HEK293 (cell line): ENCODE data around the gene C1QL2.

Experiments
- CTCF ChIA-PET: fragments of 350-600 bp; formaldehyde crosslinking; extraction: SDS; loops from one replicate; lab custom pipeline; 2021; ENCODE audit warnings: antibody characterized with exemption; lab: Yijun Ruan, JAX
- POLR2A ChIA-PET: fragments of 300-600 bp; formaldehyde crosslinking; extraction: SDS; loops from one replicate; lab custom pipeline; 2020; ENCODE audit warnings: antibody characterized with exemption, inconsistent platforms; lab: Yijun Ruan, JAX
- H3K27ac ChIP-seq: fragments of 200-500 bp; sonication (Bioruptor generic); 2 replicates; pipeline ENCODE4 v1.5.1; 2014; ENCODE audit warnings: low read depth, low read length, control low read depth, inconsistent platforms; ENCODE audit errors: extremely low read depth
- H3K36me3 ChIP-seq, 2 experiments: fragments of 200-500 bp in 1 of 2; sonication (Bioruptor generic) in 1 of 2; 1 replicate in 1 of 2; 2 replicates in 1 of 2; pipeline ENCODE4 v1.5.1; 2014 to 2017; ENCODE audit warnings: inconsistent platforms in 2 of 2, low read length in 2 of 2; ENCODE audit not compliant: control insufficient read depth in 2 of 2, insufficient read depth in 1 of 2
- H3K4me1 ChIP-seq: fragments of 200-500 bp; sonication (Bioruptor generic); 2 replicates; pipeline ENCODE4 v1.5.1; 2014; ENCODE audit warnings: mild to moderate bottlenecking, low read length, inconsistent platforms; ENCODE audit not compliant: control insufficient read depth, insufficient read depth
- H3K4me3 ChIP-seq: 2 replicates; pipeline ENCODE4 v1.5.1; 2011; ENCODE audit warnings: low read depth, mild to moderate bottlenecking, control low read depth, low read length, moderate library complexity
- H3K9me3 ChIP-seq: fragments of 200-500 bp; sonication (Bioruptor generic); 2 replicates; pipeline ENCODE4 v1.5.1; 2014; ENCODE audit warnings: low read depth, low read length, inconsistent platforms; ENCODE audit not compliant: control insufficient read depth, insufficient read depth
- GFI1B ChIP-seq: fragments of 450-650 bp; formaldehyde crosslinking; IDR thresholded peaks from 2 replicates; pipeline ENCODE4 v1.5.1; 2016; ENCODE audit warnings: missing biosample characterization, missing genetic modification characterization
- INSM2 ChIP-seq: fragments of 450-650 bp; formaldehyde crosslinking; IDR thresholded peaks from 2 replicates; pipeline ENCODE4 v1.5.1; 2016; ENCODE audit warnings: missing biosample characterization, missing genetic modification characterization
- PRDM6 ChIP-seq: fragments of 450-650 bp; formaldehyde crosslinking; IDR thresholded peaks from 2 replicates; pipeline ENCODE4 v1.5.1; 2017; ENCODE audit warnings: missing biosample characterization, missing genetic modification characterization
- RBAK ChIP-seq: fragments of 450-650 bp; formaldehyde crosslinking; IDR thresholded peaks from 2 replicates; pipeline ENCODE4 v1.5.1; 2016; ENCODE audit warnings: missing biosample characterization, missing genetic modification characterization
- SETDB1 ChIP-seq: IDR thresholded peaks from one replicate; pipeline ENCODE4 v1.6.1; 2017; ENCODE audit warnings: mild to moderate bottlenecking, low read length, moderate library complexity, mixed read lengths; ENCODE audit not compliant: insufficient read length
- ZBTB20 ChIP-seq: fragments of 450-650 bp; formaldehyde crosslinking; IDR thresholded peaks from 2 replicates; pipeline ENCODE4 v1.5.1; 2016; ENCODE audit warnings: missing biosample characterization, missing genetic modification characterization
- ZBTB48 ChIP-seq: fragments of 450-650 bp; formaldehyde crosslinking; IDR thresholded peaks from 2 replicates; pipeline ENCODE4 v1.5.1; 2016; ENCODE audit warnings: missing biosample characterization, missing genetic modification characterization
- ZNF114 ChIP-seq: fragments of 450-650 bp; formaldehyde crosslinking; IDR thresholded peaks from 2 replicates; pipeline ENCODE4 v1.5.0; 2017; ENCODE audit warnings: missing biosample characterization, missing genetic modification characterization
- ZNF184 ChIP-seq: fragments of 450-650 bp; IDR thresholded peaks from 2 replicates; pipeline ENCODE4 v1.5.1; 2018; ENCODE audit warnings: missing biosample characterization, mild to moderate bottlenecking, missing genetic modification characterization
- ZNF391 ChIP-seq: fragments of 450-650 bp; formaldehyde crosslinking; IDR thresholded peaks from 2 replicates; pipeline ENCODE4 v1.5.1; 2016; ENCODE audit warnings: low read depth, missing biosample characterization, missing genetic modification characterization, borderline replicate concordance
- ZNF488 ChIP-seq: fragments of 450-650 bp; formaldehyde crosslinking; IDR thresholded peaks from 2 replicates; pipeline ENCODE4 v1.5.1; 2016; ENCODE audit warnings: missing biosample characterization, missing genetic modification characterization
- ZNF518A ChIP-seq: fragments of 450-650 bp; formaldehyde crosslinking; conservative IDR thresholded peaks from 2 replicates; pipeline ENCODE4 v1.5.1; 2016; ENCODE audit warnings: low read depth, missing biosample characterization, missing genetic modification characterization
- ZNF529 ChIP-seq: fragments of 450-650 bp; formaldehyde crosslinking; IDR thresholded peaks from 2 replicates; pipeline ENCODE4 v1.5.1; 2017; ENCODE audit warnings: missing genetic modification characterization, missing biosample characterization; ENCODE audit not compliant: insufficient replicate concordance

The C1QL2 gene

DNA sequence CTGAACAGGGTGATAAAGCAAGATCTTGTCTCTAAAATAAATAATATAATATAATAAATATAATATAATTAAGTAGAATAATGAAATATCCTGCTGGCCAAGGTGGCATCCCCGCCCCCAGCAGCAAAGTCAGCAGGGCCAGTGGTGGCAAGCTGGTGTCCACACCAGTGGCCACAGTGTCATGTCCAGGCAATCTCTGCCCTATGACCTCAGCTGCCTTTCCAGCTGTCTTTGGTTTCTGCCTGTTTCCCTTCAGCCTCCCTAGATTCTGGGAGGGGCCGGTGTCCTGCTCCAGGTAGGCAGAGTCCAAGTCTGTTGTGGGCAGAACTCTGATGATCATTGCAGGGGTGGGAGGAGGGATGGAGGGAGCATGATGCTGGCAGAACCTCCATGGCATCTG is 48.9 kb upstream of the C1QL2 start:
- CTCF ChIA-PET = no interaction called here
- no peak for TF ChIP-seq PRDM6
- TF ChIP-seq ZNF529 (tag by site-specific recombination) = no peak
- TF ChIP-seq RBAK (tag by site-specific recombination) = no peak
- POLR2A ChIA-PET = no interaction called here
- Histone ChIP-seq H3K27ac (no peak overlapping the region), H3K4me3 (no peak overlapping the region), H3K36me3 (no peaks in the 10 kb centered on the region), H3K9me3 (no peaks in the 10 kb centered on the region), H3K4me1 (no peaks in the 10 kb centered on the region)

- POLR2A ChIA-PET = no interaction called here
- H3K27ac ChIP-seq = no peak overlapping the region
- no peaks in the 10 kb centered on the region for H3K9me3 ChIP-seq
- no peaks in the 10 kb centered on the region for H3K36me3 ChIP-seq
- TF ChIP-seq INSM2 (no peak), ZNF518A (tag by site-specific recombination) (no peak), GFI1B (tag by site-specific recombination) (no peak), ZNF114 (tag by site-specific recombination) (no peak), ZBTB20 (no peak), ZBTB48 (tag by site-specific recombination) (no peak), ZNF184 (tag by site-specific recombination) (no peak), ZNF391 (no peak), SETDB1 (no peak), ZNF488 (tag by site-specific recombination) (no peak)
- TF ChIP-seq, all 188 proteins: peak for 0
- Histone ChIP-seq H3K4me3 (no peak overlapping the region), H3K4me1 (no peaks in the 10 kb centered on the region)
- CTCF ChIA-PET = interaction anchor here (1.3 kb wide), 1 partner anchor 12 kb away, joined by 7 read pairs; no protein-coding TSS in a partner anchor
Observed at GRCh38 chr2:119206201-119206600, 47.6 kb upstream of the C1QL2 start.
